KMS-11 (cell line): Measurements from ENCODE around the gene C1orf56.

ENCODE experiments used
- H2AFZ ChIP-seq: fragments of 200-600 bp; sonication (generic); 2 replicates; pipeline ENCODE4 v1.6.1; 2016; ENCODE audit warnings: antibody characterized with exemption, mixed run types, low read depth
- H3K27ac ChIP-seq: fragments of 200-600 bp; sonication (generic); 2 replicates; pipeline ENCODE4 v1.6.1; 2016; ENCODE audit warnings: mild to moderate bottlenecking, mixed run types
- H3K27me3 ChIP-seq: fragments of 200-600 bp; sonication (generic); 2 replicates; pipeline ENCODE4 v1.6.1; 2017; ENCODE audit warnings: mild to moderate bottlenecking, low read depth, mixed run types, moderate library complexity; ENCODE audit not compliant: insufficient read depth
- H3K36me3 ChIP-seq: fragments of 200-600 bp; sonication (generic); 2 replicates; pipeline ENCODE4 v1.6.1; 2017; ENCODE audit warnings: mild to moderate bottlenecking, mixed run types; ENCODE audit not compliant: insufficient read depth
- H3K4me1 ChIP-seq: fragments of 200-600 bp; sonication (generic); 2 replicates; pipeline ENCODE4 v1.6.1; 2016; ENCODE audit warnings: mild to moderate bottlenecking, low read depth, mixed run types; ENCODE audit not compliant: poor library complexity, severe bottlenecking
- H3K4me2 ChIP-seq: fragments of 200-600 bp; sonication (generic); 2 replicates; pipeline ENCODE4 v1.7.0; 2016; ENCODE audit warnings: mild to moderate bottlenecking, mixed run types
- H3K4me3 ChIP-seq: fragments of 200-600 bp; sonication (generic); IDR thresholded peaks from 2 replicates; pipeline ENCODE4 v1.6.1; 2017; ENCODE audit warnings: low read depth, low read length, mixed read lengths; ENCODE audit not compliant: insufficient read depth
- H3K79me2 ChIP-seq: fragments of 200-600 bp; sonication (generic); 2 replicates; pipeline ENCODE4 v1.6.1; 2016; ENCODE audit warnings: low read depth, mixed run types; ENCODE audit not compliant: insufficient read depth
- H3K9ac ChIP-seq: fragments of 200-600 bp; sonication (generic); 2 replicates; pipeline ENCODE4 v1.6.1; 2016; ENCODE audit warnings: mild to moderate bottlenecking, mixed run types
- H4K20me1 ChIP-seq: fragments of 200-600 bp; sonication (generic); 2 replicates; pipeline ENCODE4 v1.6.1; 2016; ENCODE audit warnings: mild to moderate bottlenecking, mixed run types; ENCODE audit not compliant: insufficient read depth
- CTCF ChIP-seq: fragments of 200-600 bp; sonication (generic); conservative IDR thresholded peaks from 2 replicates; pipeline ENCODE4 v1.6.1; 2017; ENCODE audit warnings: low read depth, mild to moderate bottlenecking, antibody characterized with exemption, low read length, moderate library complexity, mixed read lengths

Gene C1orf56

GRCh38 chr1:151011154-151011850, 36.2 kb upstream of the C1orf56 start:
- Histone ChIP-seq H3K4me1 (peaks cover 38% of the 10 kb centered on the region), H3K27ac (no peak overlapping the region), H3K4me3 (no peak overlapping the region), H2AFZ (no peak overlapping the region), H3K36me3 (no peaks in the 10 kb centered on the region), H3K27me3 (no peaks in the 10 kb centered on the region), H4K20me1 (no peaks in the 10 kb centered on the region), H3K4me2 (no peak overlapping the region), H3K79me2 (no peaks in the 10 kb centered on the region), H3K9ac (no peak overlapping the region)
- TF ChIP-seq CTCF = no peak

- peaks cover 27% of the 10 kb centered on the region for H3K4me1 ChIP-seq
- H3K27ac ChIP-seq = no peak overlapping the region
- H3K4me2 ChIP-seq = no peak overlapping the region
Observed at GRCh38 chr1:151012684-151013471, 34.7 kb upstream of the C1orf56 start.

GRCh38 chr1:151013518-151013917, 34.0 kb upstream of the C1orf56 start:
- no peak overlapping the region for H3K4me3 ChIP-seq
- no peaks in the 10 kb centered on the region for H3K79me2 ChIP-seq
- no peaks in the 10 kb centered on the region for H3K36me3 ChIP-seq
- TF ChIP-seq CTCF = no peak
- H3K4me1 ChIP-seq = peaks cover 25% of the 10 kb centered on the region
- H3K4me2 ChIP-seq = no peak overlapping the region
- no peak overlapping the region for H3K27ac ChIP-seq
- no peaks in the 10 kb centered on the region for H3K27me3 ChIP-seq
- no peak overlapping the region for H3K9ac ChIP-seq
- no peak overlapping the region for H2AFZ ChIP-seq
- no peaks in the 10 kb centered on the region for H4K20me1 ChIP-seq

More at GRCh38 chr1:151012684-151013471, 34.7 kb upstream of the C1orf56 start:
- Histone ChIP-seq H3K9ac (no peak overlapping the region), H3K27me3 (no peaks in the 10 kb centered on the region), H3K36me3 (no peaks in the 10 kb centered on the region), H3K4me3 (no peak overlapping the region), H3K79me2 (no peaks in the 10 kb centered on the region), H2AFZ (no peak overlapping the region), H4K20me1 (no peaks in the 10 kb centered on the region)
- TF ChIP-seq CTCF = no peak

GRCh38 chr1:151024540-151025146, 22.9 kb upstream of the C1orf56 start:
- H3K36me3 ChIP-seq = no peaks in the 10 kb centered on the region
- H3K4me1 ChIP-seq = no peaks in the 10 kb centered on the region
- TF ChIP-seq CTCF = peak; percentile 99
- no peaks in the 10 kb centered on the region for H3K79me2 ChIP-seq
- H3K27me3 ChIP-seq = no peaks in the 10 kb centered on the region
- no peak overlapping the region for H2AFZ ChIP-seq
- H4K20me1 ChIP-seq = no peaks in the 10 kb centered on the region
- H3K9ac ChIP-seq = no peak overlapping the region
- H3K4me2 ChIP-seq = no peak overlapping the region
- H3K27ac ChIP-seq = no peak overlapping the region
- H3K4me3 ChIP-seq = no peak overlapping the region
